ENCODE data around the gene CHID1. TPM values are rescaled to one million over a fixed set of nuclear protein-coding genes. Genes with fewer than 3 reads are reported as not detected.

Gene CHID1
- total and polyA plus RNA-seq, 2 of the 8 experiments (the other 6 are each of a cell fraction or from before 2014, with no cell fraction given): 81.2 to 88.5 TPM

GRCh38 chr11:837990-838307, 72.7 kb downstream of the CHID1 start (continued):
- TF ChIP-seq POU5F1 (IDR thresholded peaks at IDR 0.05; ENCODE audit: low read depth, low read length) (no peak), CBX5 (IDR thresholded peaks at IDR 0.05; ENCODE audit: low read depth, low read length) (no peak), MAX (IDR thresholded peaks at IDR 0.05) (no peak), JUN (IDR thresholded peaks at IDR 0.05; ENCODE audit: low read depth, low read length) (no peak), CTBP2 (IDR thresholded peaks at IDR 0.05; ENCODE audit: borderline replicate concordance, insufficient read depth, insufficient read length, low read length) (no peak), ASH2L (IDR thresholded peaks at IDR 0.05; ENCODE audit: low read length) (no peak)
